ENCODE measurements around the gene RRAGD.

The RRAGD gene

GRCh38 chr6:89381031-89381430 is 31.0 kb downstream of the RRAGD start:
- DNase-seq (ENCODE audit: extremely low spot score, insufficient read length, low read depth) (no peak), FAIRE-seq (no peak)

DNA sequence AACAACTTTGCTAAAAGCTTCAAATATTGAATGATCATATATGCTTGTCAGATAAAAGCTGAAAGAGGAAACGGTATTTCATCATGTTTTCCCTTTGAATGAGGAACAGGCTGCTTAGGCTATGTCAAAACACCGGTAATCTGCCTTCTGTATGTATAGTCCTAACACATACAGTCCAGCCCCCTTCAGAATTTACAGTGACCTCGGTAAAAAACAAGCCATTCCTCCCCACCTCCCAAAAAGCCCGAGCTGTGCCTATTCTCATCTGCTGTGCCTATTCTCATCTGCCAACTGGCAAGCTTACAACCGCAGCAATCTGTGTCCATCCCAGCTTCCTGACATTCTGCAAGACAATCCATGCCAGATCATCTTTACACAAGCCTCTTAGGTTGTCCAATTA is 32.8 kb downstream of the RRAGD start:
- FAIRE-seq (no peak), DNase-seq (ENCODE audit: extremely low spot score, insufficient read length, low read depth) (no peak)

DNA sequence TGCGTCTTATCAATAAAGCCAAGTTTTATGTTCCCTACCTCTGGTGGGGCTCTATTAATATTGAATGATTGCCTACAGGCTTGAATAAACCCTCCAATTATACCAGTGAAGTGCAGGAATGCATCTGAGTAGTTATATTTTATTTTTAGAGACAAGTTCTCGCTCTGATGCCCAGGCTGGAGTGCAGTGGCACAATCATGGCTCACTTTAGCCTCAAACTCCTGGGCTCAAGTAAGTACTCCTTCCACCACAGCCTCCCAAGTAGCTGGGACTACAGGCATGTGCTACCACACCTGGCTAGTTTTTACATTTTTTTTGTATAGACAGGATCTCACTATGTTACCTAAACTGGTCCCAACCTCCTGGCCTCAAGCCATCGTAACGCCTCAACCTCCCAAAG is 33.4 kb downstream of the RRAGD start:
- DNase-seq (ENCODE audit: extremely low spot score, insufficient read length, low read depth) (no peak), FAIRE-seq (no peak)

DNA sequence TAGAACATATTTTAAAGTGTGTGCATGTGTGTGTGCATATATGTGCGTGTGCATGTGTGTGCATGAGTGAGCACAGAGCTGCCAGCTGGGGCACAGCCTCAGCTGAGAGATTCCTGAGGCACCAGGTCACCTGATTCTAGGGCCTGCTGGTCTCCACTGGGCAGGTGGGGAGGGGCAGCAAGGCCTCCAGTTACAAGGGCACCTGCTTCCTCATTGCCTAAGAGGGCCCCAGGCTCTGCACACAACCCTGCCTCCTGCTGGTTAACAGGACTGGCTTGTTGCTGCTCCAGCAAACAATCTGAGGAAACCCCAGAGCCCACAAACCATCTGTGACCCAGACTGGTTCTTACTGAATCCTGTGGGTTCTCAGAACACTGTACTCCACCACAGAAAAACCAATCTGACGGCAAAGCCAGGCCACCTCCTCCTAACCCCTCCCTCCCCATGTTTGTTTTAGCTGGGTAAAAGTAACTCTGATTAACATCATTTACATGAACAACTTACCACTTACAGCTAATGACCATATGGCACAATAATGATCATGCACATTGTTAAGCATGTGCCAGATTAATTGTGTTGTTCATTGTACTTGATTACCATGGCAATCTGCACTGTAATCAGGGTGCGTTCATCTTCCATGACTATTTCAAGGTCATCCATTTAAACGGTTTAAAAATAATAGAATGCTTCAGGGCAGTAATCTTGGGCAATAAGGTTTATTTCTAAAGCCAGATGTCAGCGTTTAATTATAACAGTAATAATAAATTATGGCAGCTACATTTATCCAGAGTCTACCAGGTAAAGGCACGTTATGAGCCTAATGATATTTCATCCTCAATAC is 36.4 kb downstream of the RRAGD start:
- DNase-seq (ENCODE audit: extremely low spot score, insufficient read length, low read depth) (no peak), FAIRE-seq (peak; percentile 78)

DNA sequence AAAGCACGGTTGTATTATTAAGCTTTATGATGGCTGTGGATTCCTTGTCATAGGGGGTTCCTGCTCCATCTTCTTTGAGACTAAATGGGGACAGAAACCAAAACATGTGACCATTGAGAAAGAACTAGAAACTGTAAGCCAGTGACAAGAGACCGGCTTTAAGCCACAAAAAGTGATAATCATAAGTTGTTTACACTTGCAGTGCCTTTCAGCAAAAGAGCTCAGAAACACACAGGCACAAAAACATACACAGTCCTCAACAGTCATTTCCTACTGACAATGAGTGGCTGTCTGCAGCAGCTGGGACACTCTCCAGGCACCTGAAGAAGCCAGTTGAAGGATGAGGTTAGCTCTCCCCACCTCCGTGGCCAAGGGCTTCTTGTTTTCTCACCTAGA is 39.6 kb downstream of the RRAGD start:
- FAIRE-seq (no peak), DNase-seq (ENCODE audit: extremely low spot score, insufficient read length, low read depth) (no peak)

DNA sequence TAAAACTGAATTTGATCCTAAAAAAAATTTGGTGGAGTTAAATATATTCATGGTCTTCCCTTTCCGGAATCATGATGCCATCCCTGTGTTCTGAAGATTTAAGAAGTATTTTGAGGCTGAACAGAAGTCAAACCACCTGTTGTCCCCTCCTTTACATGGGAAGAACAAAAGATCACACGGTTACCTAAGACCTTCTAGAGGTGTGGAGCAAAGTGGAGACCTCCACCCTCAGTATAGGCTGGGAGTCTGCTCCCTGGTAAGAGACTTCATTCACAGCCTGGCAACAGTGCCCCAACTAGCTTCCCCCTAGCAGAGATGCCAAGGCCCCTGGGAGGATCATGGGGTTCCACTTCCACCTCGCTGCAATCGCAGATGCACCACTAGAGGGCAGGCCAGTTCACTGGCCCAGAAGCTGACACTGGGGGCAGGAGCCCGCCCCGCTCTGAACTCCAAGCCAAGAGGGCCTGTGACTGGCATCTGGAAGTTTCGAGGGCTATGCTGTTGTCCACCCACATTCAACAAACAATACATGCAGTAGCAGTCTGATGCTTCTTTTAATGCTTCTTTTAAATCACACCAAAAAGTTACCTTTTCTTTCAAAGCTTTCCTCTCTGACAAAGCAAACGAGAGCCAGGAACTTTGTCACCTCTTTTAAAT is 40.1 kb downstream of the RRAGD start:
- DNase-seq (ENCODE audit: extremely low spot score, insufficient read length, low read depth), result peak; percentile 60
- peak; percentile 91 for FAIRE-seq

DNA sequence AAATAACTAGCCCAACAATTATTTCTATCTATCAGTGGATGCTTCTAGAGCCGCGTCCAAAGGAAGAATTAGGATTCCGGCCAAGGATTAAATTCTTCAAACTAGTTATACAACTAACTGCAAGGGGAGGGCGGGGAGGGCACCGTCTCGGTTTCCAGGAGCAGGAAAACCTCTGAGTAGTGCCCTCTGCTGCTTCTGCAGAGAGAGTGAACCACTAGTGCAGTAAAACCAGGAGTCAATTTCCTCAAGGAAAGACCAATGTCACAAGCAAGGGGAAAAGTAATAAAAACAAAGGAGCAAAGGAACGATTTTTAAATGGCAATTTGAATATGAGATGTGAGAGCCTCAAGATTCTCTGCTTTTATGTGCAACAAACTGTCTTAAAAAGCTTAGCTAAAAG is 43.1 kb downstream of the RRAGD start:
- FAIRE-seq (no peak), DNase-seq (ENCODE audit: extremely low spot score, insufficient read length, low read depth) (no peak)

DNA sequence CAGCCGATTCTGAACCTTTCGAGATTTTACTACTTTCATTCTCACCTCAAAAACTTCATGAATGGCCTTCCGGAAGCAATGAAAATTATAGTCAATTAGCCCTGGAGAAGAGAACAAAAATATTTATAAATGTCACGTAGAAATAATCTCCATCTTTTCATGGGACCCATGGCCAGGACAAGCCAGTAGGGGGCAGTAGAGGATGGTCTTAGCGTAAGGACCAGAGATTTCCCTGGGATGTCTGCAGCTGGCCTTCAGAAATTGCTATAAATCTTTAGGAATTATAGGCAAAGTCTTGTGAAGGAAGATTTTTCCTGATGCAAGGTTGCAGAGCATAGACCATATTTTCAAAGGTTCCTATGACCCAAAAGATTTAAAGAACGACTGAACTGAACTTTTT is 44.0 kb downstream of the RRAGD start:
- FAIRE-seq (peak; percentile 70), DNase-seq (ENCODE audit: extremely low spot score, insufficient read length, low read depth) (no peak)

GRCh38 chr6:89364586-89364985 is 47.5 kb downstream of the RRAGD start:
- FAIRE-seq (peak; percentile 74), DNase-seq (ENCODE audit: extremely low spot score, insufficient read length, low read depth) (no peak)

GRCh38 chr6:89361171-89361570 is 50.9 kb downstream of the RRAGD start:
- FAIRE-seq, result no peak
- no peak for DNase-seq (ENCODE audit: extremely low spot score, insufficient read length, low read depth)

- DNase-seq (ENCODE audit: extremely low spot score, insufficient read length, low read depth) (no peak), FAIRE-seq (peak; percentile 91)
Measured at GRCh38 chr6:89360415-89360999, 51.6 kb downstream of the RRAGD start.

GRCh38 chr6:89359561-89359960 is 52.5 kb downstream of the RRAGD start:
- no peak for DNase-seq (ENCODE audit: extremely low spot score, insufficient read length, low read depth)
- no peak for FAIRE-seq

DNA sequence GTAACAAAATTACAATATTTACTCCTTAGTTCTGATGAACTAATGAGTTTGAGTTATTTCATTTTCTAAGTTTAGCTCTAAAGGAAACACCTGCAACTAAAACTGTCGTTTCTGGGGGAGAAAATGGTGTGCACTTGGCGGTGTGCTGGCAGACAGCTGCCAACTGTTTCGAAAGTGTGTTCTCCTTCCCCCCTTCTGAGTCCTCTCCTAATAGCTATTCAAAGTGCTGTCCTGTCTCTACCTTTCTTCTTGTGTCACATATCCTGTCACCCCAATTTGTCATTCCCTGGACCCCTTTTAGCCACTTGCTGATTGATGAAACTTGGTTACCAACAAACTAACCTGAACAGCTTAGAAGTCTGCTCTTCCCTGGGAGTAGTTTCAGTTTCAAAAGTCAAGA is 54.7 kb downstream of the RRAGD start:
- peak; percentile 96 for FAIRE-seq
- no peak for DNase-seq (ENCODE audit: extremely low spot score, insufficient read length, low read depth)

- DNase-seq (ENCODE audit: extremely low spot score, insufficient read length, low read depth) (no peak), FAIRE-seq (peak; percentile 74)
Measured at GRCh38 chr6:89356642-89357170, 55.4 kb downstream of the RRAGD start.

DNA sequence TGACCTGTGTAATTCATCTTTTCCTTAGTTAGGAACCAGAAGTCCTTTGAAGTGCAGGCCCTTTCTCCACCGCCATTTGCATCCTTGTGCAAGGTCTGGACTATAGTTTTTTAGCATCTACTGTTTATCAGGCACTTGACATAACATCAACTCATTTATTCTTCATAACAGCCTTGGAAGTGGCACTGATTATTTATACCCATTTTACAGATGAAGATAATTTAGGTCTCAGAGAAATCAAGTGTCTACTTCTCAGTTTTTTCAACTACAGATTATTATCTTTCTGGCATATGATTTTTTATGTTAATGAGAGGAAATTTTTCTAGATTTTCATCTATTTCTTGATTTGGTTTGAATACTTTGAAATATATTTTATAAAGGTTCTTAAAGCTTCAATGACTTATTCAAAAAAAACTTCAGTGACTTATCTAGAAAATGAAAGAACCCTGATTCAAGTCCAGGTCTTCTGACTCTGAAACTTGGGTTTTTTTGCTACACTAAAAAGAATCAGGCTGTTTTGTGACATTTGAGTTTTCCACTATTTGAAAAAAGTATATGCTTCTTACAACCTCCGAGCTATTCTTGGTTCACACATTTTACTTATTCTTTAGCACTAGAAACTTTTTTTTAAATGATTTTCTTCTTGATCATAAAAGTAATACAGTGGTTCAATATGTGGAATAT is 56.4 kb downstream of the RRAGD start:
- peak; percentile 69 for FAIRE-seq
- no peak for DNase-seq (ENCODE audit: extremely low spot score, insufficient read length, low read depth)

DNA sequence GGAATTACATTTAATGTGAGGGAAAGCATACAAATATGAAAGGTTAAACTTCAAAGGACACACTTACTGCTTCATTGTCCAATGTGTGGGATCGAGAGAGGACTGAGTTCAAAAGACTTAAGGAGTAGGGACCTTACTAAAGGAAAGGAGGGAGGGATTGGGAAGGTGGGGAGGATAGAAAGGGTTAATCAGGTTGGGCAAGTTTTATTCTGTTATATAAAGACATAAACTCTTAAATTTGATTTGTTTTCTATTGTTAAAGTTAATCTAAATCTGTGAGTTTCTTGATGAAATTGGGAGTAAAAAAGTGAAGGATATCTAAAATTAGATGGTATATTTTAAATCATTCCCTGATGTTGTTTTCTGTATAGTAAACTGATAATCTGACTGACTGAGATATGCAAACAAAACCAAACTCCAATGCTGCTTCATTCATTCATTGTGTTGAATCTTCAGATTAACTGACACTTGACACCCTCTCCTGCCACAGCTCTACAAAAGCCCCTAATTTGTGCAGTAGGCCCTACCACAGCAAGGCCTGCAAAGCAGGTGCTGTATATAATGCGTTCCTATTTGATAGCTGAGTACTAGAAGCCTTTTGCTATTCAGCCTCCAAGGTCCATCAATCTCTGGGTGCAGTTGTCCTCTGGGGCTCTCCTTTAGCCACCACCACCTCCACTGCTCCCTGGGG is 58.2 kb downstream of the RRAGD start:
- DNase-seq (ENCODE audit: extremely low spot score, insufficient read length, low read depth) (no peak), FAIRE-seq (peak; percentile 76)

DNA sequence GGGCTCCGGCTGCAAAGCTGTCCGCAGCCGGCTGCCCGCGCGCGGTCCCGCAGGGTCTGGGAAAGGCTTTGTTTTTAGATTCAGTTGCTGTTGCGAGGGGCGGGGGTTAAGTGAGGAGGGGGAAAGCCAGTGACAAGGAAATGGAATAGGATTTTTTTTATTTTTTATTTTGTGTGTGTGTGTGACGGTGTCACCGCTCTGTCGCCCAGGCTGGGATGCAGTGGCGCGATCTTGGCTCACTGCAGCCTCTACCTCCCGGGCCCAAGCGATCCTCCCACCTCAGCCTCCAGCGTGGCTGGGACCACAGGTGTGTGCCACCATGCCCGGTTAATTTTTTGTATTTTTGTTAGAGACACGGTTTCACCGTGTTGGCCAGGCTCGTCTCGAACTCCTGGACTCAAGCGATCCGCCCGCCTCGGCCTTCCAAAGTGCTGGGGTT is 58.9 kb downstream of the RRAGD start:
- no peak for FAIRE-seq
- DNase-seq (ENCODE audit: extremely low spot score, insufficient read length, low read depth), result no peak

DNA sequence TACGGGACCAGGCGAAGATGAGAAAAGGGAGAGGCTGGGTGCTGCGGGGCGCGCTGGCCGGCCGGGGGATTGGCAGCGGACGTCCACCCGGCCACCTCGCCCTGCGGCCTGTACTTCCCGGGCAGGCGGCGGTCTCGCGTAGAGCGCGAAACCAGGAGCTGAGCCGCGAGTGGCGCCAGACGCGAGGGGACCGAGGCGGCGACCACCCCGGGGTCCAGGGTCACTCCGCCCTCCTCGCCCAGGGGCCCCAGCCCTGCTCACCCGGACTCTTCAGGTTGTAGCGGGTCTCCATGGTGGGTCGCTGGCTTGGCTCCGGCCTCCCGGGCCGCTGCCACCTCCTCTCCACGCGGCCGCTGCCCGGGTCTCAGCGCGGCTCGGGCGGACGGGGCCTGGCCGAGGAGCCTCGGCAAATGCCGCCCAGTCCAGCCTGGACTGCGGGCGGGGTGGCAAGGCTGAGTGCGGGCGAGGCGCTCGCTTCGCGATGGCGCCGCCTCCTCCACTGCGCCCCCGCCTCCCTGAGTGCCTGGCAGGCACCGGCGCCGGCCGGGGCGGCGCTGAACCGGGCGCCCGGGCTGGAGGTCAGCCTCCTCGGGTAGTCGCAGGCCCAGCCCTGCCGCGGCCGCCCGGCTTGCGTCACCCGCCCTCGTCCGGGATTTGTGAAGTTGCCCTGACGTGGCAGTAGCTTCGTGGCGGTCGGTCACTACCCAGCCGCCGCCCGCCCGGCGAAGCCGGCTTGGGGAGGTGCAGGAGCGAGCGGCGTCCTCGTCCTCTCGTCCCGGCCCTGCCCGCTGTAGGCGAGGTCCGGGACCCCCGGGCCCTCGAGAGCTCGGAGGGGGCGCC is 59.6 kb downstream of the RRAGD start, which contains the start of gene UBE2J1:
Gene UBE2J1 (minus strand): TSS at position 445 of the 840 bp plus-strand sequence. CDS start 153 bp downstream, at position 292.
- peak; percentile 75 for FAIRE-seq

More for the DNA sequence above, 59.6 kb downstream of the RRAGD start, which contains the start of gene UBE2J1:
- DNase-seq (ENCODE audit: extremely low spot score, insufficient read length, low read depth), result no peak

Measured in GM18507 (cell line).